Endothelial cell of umbilical vein (primary cell): ENCODE measurements around the gene VSTM4. TPM values are rescaled to one million over a fixed set of nuclear protein-coding genes. Genes with fewer than 3 reads are reported as not detected.

Experiments used
- BruUV-seq: library from RNA; stranded (reverse); fragments of 400-500 nt; replicated peaks from 2 replicates; lab custom pipeline; 2021; lab: Mats Ljungman, UMichigan
- CTCF ChIA-PET: fragments of 300-600, 350-600 bp; sonication (Branson Sonifier 250); formaldehyde crosslinking; loops from one replicate; lab custom pipeline; 2021; ENCODE audit warnings: antibody characterized with exemption, inconsistent platforms; lab: Charles Lee
- POLR2A ChIA-PET: fragments of 300-600, 350-600 bp; sonication (Branson Sonifier 250); formaldehyde crosslinking; loops from one replicate; lab custom pipeline; 2021; ENCODE audit warnings: antibody characterized with exemption, inconsistent platforms; lab: Charles Lee
- DNase-seq: peaks from one replicate; pipeline ENCODE4 v3.0.0-alpha.2; 2011; ENCODE audit warnings: low read depth, low spot score
- FAIRE-seq: peaks from 2 replicates; lab custom pipeline; 2011; peaks lifted over from hg19 to GRCh38; lab: Jason Lieb, UNC
- H2AFZ ChIP-seq: 2 replicates; pipeline ENCODE4 v1.6.0; 2012; ENCODE audit warnings: low read depth, low read length, control low read depth, inconsistent platforms
- H3K27ac ChIP-seq: 2 replicates; pipeline ENCODE4 v1.5.1; 2011; ENCODE audit warnings: low read depth, mild to moderate bottlenecking, control low read depth, low read length, moderate library complexity; ENCODE audit not compliant: insufficient read depth
- H3K27me3 ChIP-seq, 2 experiments: 2 replicates each; pipeline versions ENCODE4 v1.6.0 to v1.6.1; 2011; ENCODE audit warnings: low read length in 2 of 2, mixed read lengths in 1 of 2; ENCODE audit not compliant: control insufficient read depth in 2 of 2, insufficient read depth in 2 of 2
- H3K36me3 ChIP-seq, 2 experiments: 2 replicates in 1 of 2; 3 replicates in 1 of 2; pipeline ENCODE4 v1.5.1; 2011; ENCODE audit warnings: low read length in 2 of 2, mild to moderate bottlenecking in 1 of 2, moderate library complexity in 1 of 2; ENCODE audit not compliant: control insufficient read depth in 2 of 2, insufficient read depth in 2 of 2; ENCODE audit errors: extremely low read depth in 1 of 2
- H3K4me1 ChIP-seq: 3 replicates; pipeline ENCODE4 v1.5.1; 2011; ENCODE audit warnings: mild to moderate bottlenecking, low read length; ENCODE audit not compliant: control insufficient read depth, insufficient read depth; ENCODE audit errors: extremely low read depth
- H3K4me2 ChIP-seq: 2 replicates; pipeline ENCODE4 v1.6.1; 2011; ENCODE audit warnings: low read length, control low read depth, mixed read lengths; ENCODE audit not compliant: insufficient read depth
- H3K4me3 ChIP-seq, 3 experiments: fragments of 200-600 bp in 1 of 3; sonication (generic), shearing (Covaris generic) in 1 of 3; replicated peaks in 1 of 3; 2 replicates each; pipeline ENCODE4 v1.5.1; 2011 to 2016; ENCODE audit warnings: control low read depth in 3 of 3, low read length in 3 of 3, mild to moderate bottlenecking in 2 of 3, inconsistent platforms in 1 of 3, low read depth in 1 of 3, moderate library complexity in 1 of 3; ENCODE audit not compliant: insufficient read depth in 1 of 3
- H3K79me2 ChIP-seq: 2 replicates; pipeline ENCODE4 v1.6.0; 2012; ENCODE audit warnings: low read length, inconsistent platforms; ENCODE audit not compliant: control insufficient read depth, insufficient read depth
- H3K9ac ChIP-seq: replicated peaks from 2 replicates; pipeline ENCODE3; 2011; ENCODE audit warnings: low read length, control low read depth; ENCODE audit not compliant: insufficient read depth; ENCODE audit errors: extremely low read depth
- H3K9me1 ChIP-seq: replicated peaks from 3 replicates; pipeline ENCODE4 v1.6.0; 2011; ENCODE audit warnings: mild to moderate bottlenecking, low read length; ENCODE audit not compliant: control insufficient read depth, insufficient read depth; ENCODE audit errors: extremely low read depth
- H3K9me3 ChIP-seq: replicated peaks from 2 replicates; pipeline ENCODE4 v1.5.1; 2012; ENCODE audit warnings: low read length, inconsistent platforms; ENCODE audit not compliant: control insufficient read depth, insufficient read depth
- H4K20me1 ChIP-seq: replicated peaks from 2 replicates; pipeline ENCODE3; 2011; ENCODE audit warnings: mild to moderate bottlenecking, low read length; ENCODE audit not compliant: control insufficient read depth, insufficient read depth; ENCODE audit errors: extremely low read depth
- CTCF ChIP-seq, 2 donors: IDR thresholded peaks; 1 replicate in 1 of 2; 2 replicates in 1 of 2; pipeline ENCODE4 v1.5.1; 2011; ENCODE audit warnings: low read length in 2 of 2, mild to moderate bottlenecking in 2 of 2, moderate library complexity in 2 of 2, control low read depth in 1 of 2, inconsistent platforms in 1 of 2, low read depth in 1 of 2; ENCODE audit not compliant: insufficient read depth in 1 of 2; ENCODE audit errors: extremely low read depth in 1 of 2
- EZH2 ChIP-seq: IDR thresholded peaks from 2 replicates; pipeline ENCODE4 v1.6.1; 2012; ENCODE audit warnings: borderline replicate concordance, low read depth, mild to moderate bottlenecking, moderate library complexity, low read length, inconsistent platforms; ENCODE audit not compliant: severe bottlenecking
- GATA2 ChIP-seq: IDR thresholded peaks from 2 replicates; pipeline ENCODE4 v1.7.0; 2011; ENCODE audit warnings: low read depth, mild to moderate bottlenecking, moderate library complexity, mixed read lengths, low read length; ENCODE audit not compliant: insufficient read length, insufficient read depth
- JUN ChIP-seq: IDR thresholded peaks from 2 replicates; pipeline ENCODE4 v1.6.1; 2011; ENCODE audit warnings: borderline replicate concordance, low read depth; ENCODE audit not compliant: insufficient read length, insufficient read depth
- MAX ChIP-seq: IDR thresholded peaks from 2 replicates; pipeline ENCODE4 v1.6.1; 2011; ENCODE audit not compliant: insufficient read depth, insufficient read length
- POLR2A ChIP-seq: IDR thresholded peaks from 2 replicates; pipeline ENCODE4 v1.6.1; 2012; ENCODE audit warnings: low read depth, mild to moderate bottlenecking, control low read depth, low read length
- POLR2AphosphoS5 ChIP-seq: IDR thresholded peaks from 2 replicates; pipeline ENCODE4 v1.6.1; 2012; ENCODE audit warnings: low read depth, mild to moderate bottlenecking, control low read depth, low read length, moderate library complexity; ENCODE audit not compliant: insufficient read depth
- dilution Hi-C: fragments of 300-500 bp; cut with MboI; formaldehyde crosslinking; loops from one replicate; pipeline ENCODE4 v1.15.0; 2019; ENCODE audit warnings: low sequenced_read_pairs; ENCODE audit not compliant: extremely low pct_ligation_motif_present
- intact Hi-C: fragments of 100-400 bp; cut with micrococcal nuclease; formaldehyde crosslinking; loops from one replicate; pipeline ENCODE4 v1.10.0; 2022
- polyA plus RNA-seq, 4 experiments: library from polyadenylated mRNA; depleted of rRNA in 3 of 4; stranded (reverse) in 3 of 4; unstranded in 1 of 4; fragments of >200 nt; gene quantifications; 2 replicates each; pipeline versions ENCODE4 v1.2.1 to v1.2.3, GENCODE V29; 2011 to 2012; ENCODE audit warnings: missing spikeins in 1 of 4
- total RNA-seq: library from RNA; stranded (reverse); gene quantifications from 2 replicates; pipeline ENCODE4 v1.2.3, GENCODE V29; 2021

The VSTM4 gene
- total and polyA plus RNA-seq, 2 donors (not counting 3 experiments of a cell fraction or from before 2014, with no cell fraction given) = 0.07 TPM

GRCh38 chr10:49008505-49009198, 106.7 kb downstream of the VSTM4 start:
- H3K79me2 ChIP-seq = no peaks in the 10 kb centered on the region
- CTCF ChIA-PET = no interaction called here
- DNase-seq (no peak), FAIRE-seq (no peak)
- TF ChIP-seq MAX (no peak), POLR2A (no peak), CTCF (IDR thresholded peaks at IDR 0.05; ENCODE audit: extremely low read depth in 1 of 2, insufficient read depth in 1 of 2, low read depth in 1 of 2, low read length in 2 of 2) (no peak), EZH2 (no peak), GATA2 (no peak), POLR2AphosphoS5 (no peak), JUN (no peak)
- intact Hi-C loops = no loop called here
- POLR2A ChIA-PET = no interaction called here
- no peak overlapping the region for H3K4me2 ChIP-seq
- no TSS peak for BruUV-seq
- H3K9me1 ChIP-seq = no peaks in the 10 kb centered on the region
- H3K27ac ChIP-seq = no peak overlapping the region
- dilution Hi-C loops = no loop called here
- no peaks in the 10 kb centered on the region for H3K36me3 ChIP-seq
- H3K4me1 ChIP-seq = no peaks in the 10 kb centered on the region
- no peak overlapping the region for H3K9ac ChIP-seq
- H3K27me3 ChIP-seq = no peaks in the 10 kb centered on the region
- no peaks in the 10 kb centered on the region for H3K9me3 ChIP-seq
- H2AFZ ChIP-seq = no peak overlapping the region
- no peaks in the 10 kb centered on the region for H4K20me1 ChIP-seq
- no peak overlapping the region for H3K4me3 ChIP-seq
